Natural killer cell (primary cell): ENCODE measurements around the gene PHTF2. TPM values are rescaled to one million over a fixed set of nuclear protein-coding genes. Genes with fewer than 3 reads are reported as not detected.

ENCODE experiments used
- ATAC-seq, 3 donors: fragments of 150-1000 bp in 2 of 3; fragments of 200-7000 bp in 1 of 3; cut with Tn5 transposase; 1 replicate in 1 of 3; 2 replicates in 2 of 3; pipeline ENCODE4 v1.10.0; 2021; ENCODE audit warnings: mild to moderate bottlenecking in 2 of 3, moderate library complexity in 2 of 3
- DNase-seq, 2 donors: peaks; one replicate each; pipeline versions ENCODE4 v3.0.0 to v3.0.0-alpha.2; 2013 to 2021; ENCODE audit warnings: mixed read lengths in 1 of 2
- H3K27ac ChIP-seq: one replicate; pipeline ENCODE4 v1.5.1; 2013; ENCODE audit warnings: mild to moderate bottlenecking, low read length
- H3K27me3 ChIP-seq: one replicate; pipeline ENCODE4 v1.6.1; 2013; ENCODE audit warnings: low read length; ENCODE audit not compliant: control insufficient read depth, insufficient read depth
- H3K36me3 ChIP-seq: one replicate; pipeline ENCODE4 v1.6.1; 2013; ENCODE audit warnings: low read length; ENCODE audit not compliant: control insufficient read depth, insufficient read depth
- H3K4me1 ChIP-seq: one replicate; pipeline ENCODE4 v1.6.1; 2013; ENCODE audit warnings: low read length; ENCODE audit not compliant: control insufficient read depth, insufficient read depth
- H3K4me3 ChIP-seq: one replicate; pipeline ENCODE4 v1.5.1; 2013; ENCODE audit warnings: low read length
- H3K9me3 ChIP-seq: one replicate; pipeline ENCODE4 v1.6.1; 2013; ENCODE audit warnings: low read length; ENCODE audit not compliant: control insufficient read depth, insufficient read depth
- H3K27ac Mint-ChIP-seq, 2 donors: one replicate each; pipeline ENCODE4 v1.8.0; 2022; ENCODE audit warnings: mild to moderate bottlenecking in 2 of 2, mixed read lengths in 2 of 2, moderate library complexity in 1 of 2
- H3K27me3 Mint-ChIP-seq, 2 donors: one replicate each; pipeline ENCODE4 v1.8.0; 2022; ENCODE audit warnings: low read depth in 2 of 2, mixed read lengths in 2 of 2
- H3K36me3 Mint-ChIP-seq: one replicate; pipeline ENCODE4 v1.8.0; 2022; ENCODE audit warnings: mixed read lengths
- H3K4me1 Mint-ChIP-seq, 2 donors: one replicate each; pipeline ENCODE4 v1.8.0; 2022; ENCODE audit warnings: mixed read lengths in 2 of 2
- H3K4me3 Mint-ChIP-seq: one replicate; pipeline ENCODE4 v1.8.0; 2022; ENCODE audit warnings: mild to moderate bottlenecking, moderate library complexity, mixed read lengths
- H3K9me3 Mint-ChIP-seq, 2 donors: one replicate each; pipeline ENCODE4 v1.8.0; 2022; ENCODE audit warnings: mixed read lengths in 2 of 2
- WGBS: methylation state at CpG from one replicate; pipeline ENCODE4 v1.1.7; 2013; ENCODE audit warnings: missing lambda C conversion rate; ENCODE audit not compliant: insufficient coverage; 5-methylcytosine and 5-hydroxymethylcytosine counted together
- intact Hi-C: fragments of 100-400 bp; cut with micrococcal nuclease; formaldehyde crosslinking; loops from one replicate; pipeline ENCODE4 v1.14.2; 2022
- total RNA-seq, 4 donors: library from RNA; stranded (reverse); fragments of 120-200 nt in 1 of 4; gene quantifications; one replicate each; pipeline versions ENCODE4 v1.2.3 to v1.2.4, GENCODE V29; 2013 to 2022
- TF ChIP-seq, protein P1 (sequence below): fragments of 200-600 bp; IDR thresholded peaks from one replicate; pipeline ENCODE4 v1.8.0; 2022; ENCODE audit warnings: antibody characterized with exemption

PHTF2 gene
- total RNA-seq, 3 donors from 2014 or later (not counting 1 experiment from before 2014, with no cell fraction given): 23.1 to 26.9 (median 26.4) TPM

- whole genome bisulfite sequencing: 80% methylated on average over 1 of the region's 1 CpG
- peaks cover 3% of the 10 kb centered on the region for H3K4me1 ChIP-seq
- intact Hi-C loops: no loop called here
- Mint-ChIP-seq H3K27ac (no peak overlapping the region), H3K9me3 (peaks cover 0 to 7% of the 10 kb centered on the region in 2 donors), H3K27me3 (no peaks in the 10 kb centered on the region), H3K4me3 (no peak overlapping the region), H3K4me1 (peaks cover 24 to 33% of the 10 kb centered on the region in 2 donors), H3K36me3 (peaks cover 18% of the 10 kb centered on the region)
- peaks cover 4% of the 10 kb centered on the region for H3K9me3 ChIP-seq
- no peak for DNase-seq
- H3K4me3 ChIP-seq: no peak overlapping the region
- TF ChIP-seq, protein P1, sequence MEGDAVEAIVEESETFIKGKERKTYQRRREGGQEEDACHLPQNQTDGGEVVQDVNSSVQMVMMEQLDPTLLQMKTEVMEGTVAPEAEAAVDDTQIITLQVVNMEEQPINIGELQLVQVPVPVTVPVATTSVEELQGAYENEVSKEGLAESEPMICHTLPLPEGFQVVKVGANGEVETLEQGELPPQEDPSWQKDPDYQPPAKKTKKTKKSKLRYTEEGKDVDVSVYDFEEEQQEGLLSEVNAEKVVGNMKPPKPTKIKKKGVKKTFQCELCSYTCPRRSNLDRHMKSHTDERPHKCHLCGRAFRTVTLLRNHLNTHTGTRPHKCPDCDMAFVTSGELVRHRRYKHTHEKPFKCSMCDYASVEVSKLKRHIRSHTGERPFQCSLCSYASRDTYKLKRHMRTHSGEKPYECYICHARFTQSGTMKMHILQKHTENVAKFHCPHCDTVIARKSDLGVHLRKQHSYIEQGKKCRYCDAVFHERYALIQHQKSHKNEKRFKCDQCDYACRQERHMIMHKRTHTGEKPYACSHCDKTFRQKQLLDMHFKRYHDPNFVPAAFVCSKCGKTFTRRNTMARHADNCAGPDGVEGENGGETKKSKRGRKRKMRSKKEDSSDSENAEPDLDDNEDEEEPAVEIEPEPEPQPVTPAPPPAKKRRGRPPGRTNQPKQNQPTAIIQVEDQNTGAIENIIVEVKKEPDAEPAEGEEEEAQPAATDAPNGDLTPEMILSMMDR: no peak
- H3K36me3 ChIP-seq: no peaks in the 10 kb centered on the region
- H3K27me3 ChIP-seq: no peaks in the 10 kb centered on the region
- ATAC-seq: no peak
- no peak overlapping the region for H3K27ac ChIP-seq
Observed at GRCh38 chr7:77808517-77808916, 9.9 kb downstream of the PHTF2 start.

- no peaks in the 10 kb centered on the region for H3K27me3 Mint-ChIP-seq
- Histone ChIP-seq H3K4me1 (no peaks in the 10 kb centered on the region), H3K27me3 (no peaks in the 10 kb centered on the region), H3K36me3 (no peaks in the 10 kb centered on the region), H3K4me3 (no peak overlapping the region), H3K9me3 (no peaks in the 10 kb centered on the region), H3K27ac (no peak overlapping the region)
- TF ChIP-seq, protein P1: no peak
- intact Hi-C loops: no loop called here
- ATAC-seq (no peak), DNase-seq (no peak)
- peaks cover 19 to 21% of the 10 kb centered on the region in 2 donors for H3K4me1 Mint-ChIP-seq
- WGBS: 86% methylated on average over 2 of the region's 2 CpGs
- H3K27ac Mint-ChIP-seq: no peak overlapping the region
- H3K9me3 Mint-ChIP-seq: peaks cover 0 to 1% of the 10 kb centered on the region in 2 donors
- H3K4me3 Mint-ChIP-seq: no peak overlapping the region
- H3K36me3 Mint-ChIP-seq: peaks cover 16% of the 10 kb centered on the region
Observed at GRCh38 chr7:77811516-77812289, 13.1 kb downstream of the PHTF2 start.

DNA sequence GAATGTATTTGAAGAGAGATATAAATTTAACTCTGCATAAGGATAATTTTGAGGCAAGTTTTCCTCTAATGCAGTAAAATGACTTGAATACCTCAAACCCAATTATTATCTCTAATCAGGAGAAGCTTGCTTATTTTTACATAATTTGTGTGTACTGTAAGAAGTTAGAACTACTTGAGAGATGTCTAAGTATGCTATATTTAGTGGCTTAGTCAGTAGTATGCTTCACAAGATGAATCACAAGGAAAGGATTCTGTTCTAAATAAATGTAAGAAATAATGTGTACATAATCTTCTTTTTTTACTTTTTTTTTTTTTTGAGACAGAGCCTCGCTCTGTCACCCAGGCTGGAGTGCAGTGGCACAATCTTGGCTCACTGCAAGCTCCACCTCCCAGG lies 13.7 kb downstream of the PHTF2 start:
- TF ChIP-seq, protein P1: no peak
- Histone ChIP-seq H3K27me3 (no peaks in the 10 kb centered on the region), H3K4me3 (no peak overlapping the region), H3K9me3 (no peaks in the 10 kb centered on the region), H3K4me1 (no peaks in the 10 kb centered on the region), H3K36me3 (no peaks in the 10 kb centered on the region), H3K27ac (no peak overlapping the region)
- peaks cover 21 to 25% of the 10 kb centered on the region in 2 donors for H3K4me1 Mint-ChIP-seq
- H3K27me3 Mint-ChIP-seq: no peaks in the 10 kb centered on the region
- H3K27ac Mint-ChIP-seq: no peak overlapping the region
- DNase-seq (no peak), ATAC-seq (no peak)
- H3K36me3 Mint-ChIP-seq: peaks cover 16% of the 10 kb centered on the region
- WGBS: no CpG with 5 or more reads among the region's 1 CpG
- H3K9me3 Mint-ChIP-seq: peaks cover 0 to 3% of the 10 kb centered on the region in 2 donors
- intact Hi-C loops: no loop called here
- no peak overlapping the region for H3K4me3 Mint-ChIP-seq

DNA sequence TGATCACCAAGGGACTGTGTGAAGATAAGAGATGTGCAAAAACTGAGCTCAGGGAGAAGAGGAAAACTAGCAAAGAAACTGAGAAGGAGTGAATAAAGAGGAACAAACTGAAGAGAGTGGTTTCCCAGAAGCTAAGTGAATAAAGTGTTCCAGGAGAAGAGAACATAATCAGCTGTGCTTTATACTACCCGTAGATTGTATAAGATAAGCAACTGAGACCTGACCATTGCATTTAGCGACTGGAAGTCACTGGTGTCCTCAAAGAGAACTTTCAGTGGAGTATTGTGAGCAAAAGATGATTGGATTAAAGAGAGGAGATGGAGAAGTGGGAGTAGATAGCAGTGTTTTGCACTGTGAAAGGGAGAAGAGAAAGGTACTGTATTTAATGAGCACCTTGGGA lies 14.6 kb downstream of the PHTF2 start:
- Mint-ChIP-seq H3K4me3 (no peak overlapping the region), H3K9me3 (peaks cover 0 to 3% of the 10 kb centered on the region in 2 donors), H3K36me3 (peaks cover 13% of the 10 kb centered on the region), H3K27me3 (no peaks in the 10 kb centered on the region), H3K27ac (no peak overlapping the region), H3K4me1 (peaks cover 21 to 25% of the 10 kb centered on the region in 2 donors)
- Histone ChIP-seq H3K4me3 (no peak overlapping the region), H3K36me3 (no peaks in the 10 kb centered on the region), H3K27ac (no peak overlapping the region), H3K4me1 (no peaks in the 10 kb centered on the region), H3K9me3 (no peaks in the 10 kb centered on the region), H3K27me3 (no peaks in the 10 kb centered on the region)
- intact Hi-C loops: no loop called here
- TF ChIP-seq, protein P1: no peak
- DNase-seq (no peak), ATAC-seq (no peak)
- WGBS: 69% methylated on average over 2 of the region's 2 CpGs
